ENCODE data around the gene KRT31.

DNA sequence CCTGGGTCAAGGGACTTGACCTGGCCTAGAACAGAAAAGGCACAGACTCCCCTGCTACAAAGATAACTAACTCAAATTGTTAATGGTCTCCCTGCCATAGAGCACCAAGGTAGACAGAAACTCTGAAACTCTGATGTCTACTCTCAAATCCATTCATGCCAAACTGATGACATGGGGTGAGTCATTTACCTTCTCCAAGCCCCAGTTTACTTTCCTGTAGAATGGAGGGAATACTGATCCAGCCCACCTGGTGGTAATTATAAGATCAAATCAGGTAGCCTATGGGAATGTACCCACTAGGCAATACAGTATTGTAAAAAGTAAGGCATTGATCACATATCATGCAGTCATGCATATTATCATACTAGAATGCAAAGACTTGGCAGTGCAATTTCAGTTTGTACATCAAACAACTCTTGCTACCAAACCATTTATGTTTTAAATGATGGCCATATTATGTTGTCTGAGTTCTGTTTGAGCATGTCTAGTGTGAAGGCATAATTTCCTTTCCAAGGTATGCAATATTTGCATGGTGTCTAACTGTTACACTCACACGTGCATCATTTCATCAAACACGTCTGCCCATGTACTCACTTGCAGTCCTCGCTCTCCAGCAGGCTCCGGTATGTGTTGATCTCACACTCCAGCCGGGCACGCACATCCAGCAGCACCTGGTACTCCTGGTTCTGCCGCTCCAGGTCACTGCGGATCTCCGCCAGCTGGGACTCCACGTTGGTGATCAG is 3.0 kb downstream of the KRT31 start:
- TF ChIP-seq EZH2 (IDR thresholded peaks at IDR 0.05; ENCODE audit: borderline replicate concordance, insufficient read depth, low read length, poor library complexity, severe bottlenecking): no peak
- TF ChIP-seq, protein P1, sequence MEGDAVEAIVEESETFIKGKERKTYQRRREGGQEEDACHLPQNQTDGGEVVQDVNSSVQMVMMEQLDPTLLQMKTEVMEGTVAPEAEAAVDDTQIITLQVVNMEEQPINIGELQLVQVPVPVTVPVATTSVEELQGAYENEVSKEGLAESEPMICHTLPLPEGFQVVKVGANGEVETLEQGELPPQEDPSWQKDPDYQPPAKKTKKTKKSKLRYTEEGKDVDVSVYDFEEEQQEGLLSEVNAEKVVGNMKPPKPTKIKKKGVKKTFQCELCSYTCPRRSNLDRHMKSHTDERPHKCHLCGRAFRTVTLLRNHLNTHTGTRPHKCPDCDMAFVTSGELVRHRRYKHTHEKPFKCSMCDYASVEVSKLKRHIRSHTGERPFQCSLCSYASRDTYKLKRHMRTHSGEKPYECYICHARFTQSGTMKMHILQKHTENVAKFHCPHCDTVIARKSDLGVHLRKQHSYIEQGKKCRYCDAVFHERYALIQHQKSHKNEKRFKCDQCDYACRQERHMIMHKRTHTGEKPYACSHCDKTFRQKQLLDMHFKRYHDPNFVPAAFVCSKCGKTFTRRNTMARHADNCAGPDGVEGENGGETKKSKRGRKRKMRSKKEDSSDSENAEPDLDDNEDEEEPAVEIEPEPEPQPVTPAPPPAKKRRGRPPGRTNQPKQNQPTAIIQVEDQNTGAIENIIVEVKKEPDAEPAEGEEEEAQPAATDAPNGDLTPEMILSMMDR (IDR thresholded peaks at IDR 0.05; ENCODE audit: poor library complexity, severe bottlenecking): no peak
- no peak for TF ChIP-seq POLR2AphosphoS5 (IDR thresholded peaks at IDR 0.05)

Measured in neural cell (in vitro differentiated cells).